Measurements from ENCODE around the gene CNOT6.

The CNOT6 gene

DNA sequence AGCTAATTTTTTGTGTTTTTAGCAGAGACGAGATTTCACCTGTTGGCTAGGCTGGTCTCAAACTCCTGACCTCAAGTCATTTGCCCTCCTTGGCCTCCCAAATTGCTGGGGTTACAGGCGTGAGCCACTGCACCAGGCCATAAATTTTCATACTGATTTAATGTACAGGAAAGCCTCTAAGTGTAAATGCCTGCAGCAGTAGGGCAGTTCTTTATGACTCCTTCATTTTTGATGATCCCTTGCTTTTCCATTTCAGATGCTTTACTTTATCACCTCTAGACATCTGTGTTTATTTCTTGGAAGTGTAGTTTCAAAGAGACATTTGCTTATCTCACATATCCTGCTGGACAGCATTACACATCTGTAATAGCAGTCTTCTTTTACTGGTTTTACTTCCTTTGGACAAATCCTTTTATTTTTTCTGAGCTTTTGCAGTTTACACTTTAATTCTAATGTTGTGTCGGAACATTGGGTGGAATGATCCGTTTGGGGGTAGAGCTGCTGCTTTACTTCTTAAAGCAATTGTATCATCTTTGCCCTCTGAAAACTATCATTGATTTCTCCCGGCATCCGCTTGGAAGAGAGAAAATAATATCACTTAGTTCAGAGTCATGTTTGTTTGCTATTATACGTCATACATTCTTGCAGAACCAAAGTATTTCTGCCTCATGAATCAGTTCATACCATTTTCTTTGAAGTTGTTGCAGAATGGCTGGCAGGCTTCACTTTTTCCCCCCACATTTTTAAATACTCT, 61.2 kb downstream of the CNOT6 start:
- ATAC-seq (ENCODE audit: insufficient read depth, low read depth) (no peak), DNase-seq (no peak)
- H4K20me1 ChIP-seq (ENCODE audit: insufficient read depth, low read length): peaks cover 8% of the 10 kb centered on the region; the same call in 1 of the 2 replicates
- no peak overlapping the region for H3K27ac ChIP-seq (ENCODE audit: low read length)
- no peak overlapping the region for H3K4me2 ChIP-seq (ENCODE audit: insufficient read depth, low read length)
- H2AFZ ChIP-seq (ENCODE audit: low read depth, low read length): no peak overlapping the region
- no peak overlapping the region for H3K4me3 ChIP-seq (ENCODE audit: low read depth in 1 of 2, low read length in 2 of 2)
- peaks cover 65% of the 10 kb centered on the region for H3K79me2 ChIP-seq (ENCODE audit: insufficient read depth, low read length)
- H3K27me3 ChIP-seq (ENCODE audit: insufficient read depth, low read length, poor library complexity): no peaks in the 10 kb centered on the region
- TF ChIP-seq, protein P1, sequence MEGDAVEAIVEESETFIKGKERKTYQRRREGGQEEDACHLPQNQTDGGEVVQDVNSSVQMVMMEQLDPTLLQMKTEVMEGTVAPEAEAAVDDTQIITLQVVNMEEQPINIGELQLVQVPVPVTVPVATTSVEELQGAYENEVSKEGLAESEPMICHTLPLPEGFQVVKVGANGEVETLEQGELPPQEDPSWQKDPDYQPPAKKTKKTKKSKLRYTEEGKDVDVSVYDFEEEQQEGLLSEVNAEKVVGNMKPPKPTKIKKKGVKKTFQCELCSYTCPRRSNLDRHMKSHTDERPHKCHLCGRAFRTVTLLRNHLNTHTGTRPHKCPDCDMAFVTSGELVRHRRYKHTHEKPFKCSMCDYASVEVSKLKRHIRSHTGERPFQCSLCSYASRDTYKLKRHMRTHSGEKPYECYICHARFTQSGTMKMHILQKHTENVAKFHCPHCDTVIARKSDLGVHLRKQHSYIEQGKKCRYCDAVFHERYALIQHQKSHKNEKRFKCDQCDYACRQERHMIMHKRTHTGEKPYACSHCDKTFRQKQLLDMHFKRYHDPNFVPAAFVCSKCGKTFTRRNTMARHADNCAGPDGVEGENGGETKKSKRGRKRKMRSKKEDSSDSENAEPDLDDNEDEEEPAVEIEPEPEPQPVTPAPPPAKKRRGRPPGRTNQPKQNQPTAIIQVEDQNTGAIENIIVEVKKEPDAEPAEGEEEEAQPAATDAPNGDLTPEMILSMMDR (IDR thresholded peaks at IDR 0.05; ENCODE audit: borderline replicate concordance, extremely low read depth, low read length, poor library complexity, severe bottlenecking): no peak
- H3K36me3 ChIP-seq (ENCODE audit: insufficient read depth, low read length): peaks cover 88% of the 10 kb centered on the region
- no peak overlapping the region for H3K9ac ChIP-seq (ENCODE audit: low read depth, low read length)
- H3K9me3 ChIP-seq (ENCODE audit: insufficient read depth, low read length, severe bottlenecking): no peaks in the 10 kb centered on the region
- H3K4me1 ChIP-seq (ENCODE audit: insufficient read depth, low read length): peaks cover 3% of the 10 kb centered on the region; the same call in 1 of the 2 replicates

DNA sequence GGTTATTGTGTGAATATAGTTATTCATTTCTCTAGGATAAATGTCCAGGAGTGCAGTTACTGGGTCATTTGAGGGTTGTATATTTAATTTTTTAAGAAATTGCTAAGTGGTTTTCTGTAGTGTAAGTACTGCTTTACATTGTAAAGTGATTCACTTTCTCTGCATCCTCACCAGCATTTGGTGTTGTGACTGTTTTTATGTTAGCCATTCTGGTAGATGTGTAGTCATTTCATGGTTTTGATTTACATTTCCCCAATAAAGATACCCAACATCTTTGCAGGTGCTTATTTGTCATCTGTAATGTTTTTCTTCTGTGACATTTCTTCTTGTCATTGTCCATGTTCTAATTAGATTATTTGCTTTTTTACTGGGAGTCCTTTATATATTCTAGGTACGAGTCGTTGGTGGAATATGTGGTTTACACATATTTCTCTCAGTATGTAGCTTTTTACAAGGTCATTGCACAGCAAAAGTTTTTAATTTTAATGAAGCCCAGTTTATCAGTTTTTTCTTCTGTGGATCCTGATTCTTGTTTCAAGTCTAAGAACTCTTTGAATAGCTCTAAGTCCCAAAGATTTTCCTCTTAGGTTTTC, 63.1 kb downstream of the CNOT6 start:
- DNase-seq (no peak), ATAC-seq (ENCODE audit: insufficient read depth, low read depth) (no peak)
- no peaks in the 10 kb centered on the region for H3K9me3 ChIP-seq (ENCODE audit: insufficient read depth, low read length, severe bottlenecking)
- no peak overlapping the region for H2AFZ ChIP-seq (ENCODE audit: low read depth, low read length)
- H3K36me3 ChIP-seq (ENCODE audit: insufficient read depth, low read length): peaks cover 86% of the 10 kb centered on the region
- no peak for TF ChIP-seq EZH2 (IDR thresholded peaks at IDR 0.05; ENCODE audit: borderline replicate concordance, low read depth, low read length, severe bottlenecking)
- TF ChIP-seq, protein P1 (IDR thresholded peaks at IDR 0.05; ENCODE audit: borderline replicate concordance, extremely low read depth, low read length, poor library complexity, severe bottlenecking): no peak
- H3K27me3 ChIP-seq (ENCODE audit: insufficient read depth, low read length, poor library complexity): no peaks in the 10 kb centered on the region
- no peak overlapping the region for H3K27ac ChIP-seq (ENCODE audit: low read length)
- H3K9ac ChIP-seq (ENCODE audit: low read depth, low read length): no peak overlapping the region
- no peak overlapping the region for H3K4me2 ChIP-seq (ENCODE audit: insufficient read depth, low read length)
- H3K4me1 ChIP-seq (ENCODE audit: insufficient read depth, low read length): peaks cover 23% of the 10 kb centered on the region
- H4K20me1 ChIP-seq (ENCODE audit: insufficient read depth, low read length): peaks cover 7% of the 10 kb centered on the region; the same call in 1 of the 2 replicates
- peaks cover 74% of the 10 kb centered on the region for H3K79me2 ChIP-seq (ENCODE audit: insufficient read depth, low read length)
- H3K4me3 ChIP-seq (ENCODE audit: low read depth in 1 of 2, low read length in 2 of 2): no peak overlapping the region

DNA sequence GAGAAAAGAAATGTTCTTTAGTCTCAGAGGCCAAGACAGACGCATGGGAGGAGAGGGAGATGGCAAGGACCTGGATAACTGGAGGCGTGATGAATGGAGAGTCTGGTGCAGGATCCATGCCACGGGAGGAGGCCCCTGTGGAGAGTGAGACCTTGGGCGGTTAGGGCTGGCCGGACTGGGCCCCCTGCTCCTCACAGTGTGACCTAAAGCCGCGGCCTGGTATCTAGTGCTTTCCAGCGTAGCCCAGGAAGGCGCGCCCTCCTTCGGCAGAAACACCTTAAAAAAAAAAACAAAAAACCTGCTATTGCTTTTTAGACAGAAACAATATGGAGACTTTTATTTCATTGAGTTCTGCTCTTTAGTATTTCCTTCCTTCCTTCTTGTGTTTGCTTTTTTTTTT, 64.1 kb downstream of the CNOT6 start:
- Histone ChIP-seq H3K9ac (ENCODE audit: low read depth, low read length) (no peak overlapping the region), H3K27ac (ENCODE audit: low read length) (no peak overlapping the region), H3K4me3 (ENCODE audit: low read depth in 1 of 2, low read length in 2 of 2) (no peak overlapping the region), H3K9me3 (ENCODE audit: insufficient read depth, low read length, severe bottlenecking) (no peaks in the 10 kb centered on the region), H3K27me3 (ENCODE audit: insufficient read depth, low read length, poor library complexity) (no peaks in the 10 kb centered on the region), H3K4me2 (ENCODE audit: insufficient read depth, low read length) (no peak overlapping the region), H2AFZ (ENCODE audit: low read depth, low read length) (no peak overlapping the region), H4K20me1 (ENCODE audit: insufficient read depth, low read length) (peaks cover 7% of the 10 kb centered on the region; the same call in 1 of the 2 replicates), H3K36me3 (ENCODE audit: insufficient read depth, low read length) (peaks cover 78% of the 10 kb centered on the region), H3K4me1 (ENCODE audit: insufficient read depth, low read length) (peaks cover 31% of the 10 kb centered on the region), H3K79me2 (ENCODE audit: insufficient read depth, low read length) (peaks cover 74% of the 10 kb centered on the region)
- no peak for ATAC-seq (ENCODE audit: insufficient read depth, low read depth)
- TF ChIP-seq, protein P1 (IDR thresholded peaks at IDR 0.05; ENCODE audit: borderline replicate concordance, extremely low read depth, low read length, poor library complexity, severe bottlenecking): no peak
- no peak for TF ChIP-seq EZH2 (IDR thresholded peaks at IDR 0.05; ENCODE audit: borderline replicate concordance, low read depth, low read length, severe bottlenecking)
- no peak for DNase-seq
